ENCODE measurements around the gene CELF4. TPM values are rescaled to one million over a fixed set of nuclear protein-coding genes. Genes with fewer than 3 reads are reported as not detected.

The CELF4 gene
- total and polyA plus RNA-seq, 10 of the 15 experiments (the other 5 are each of a cell fraction or from before 2014, with no cell fraction given): 0.03 to 0.32 TPM; not detected in 8

- ATAC-seq (no peak), FAIRE-seq (no peak), DNase-seq (ENCODE audit: low read depth, low spot score) (no peak)
- Histone ChIP-seq H2AFZ (ENCODE audit: control insufficient read depth, low read depth, low read length) (no peak overlapping the region), H4K20me1 (ENCODE audit: control insufficient read depth, insufficient read depth) (no peaks in the 10 kb centered on the region), H3K4me3 (no peak overlapping the region), H3K79me2 (ENCODE audit: control insufficient read depth, insufficient read depth, low read length) (no peaks in the 10 kb centered on the region), H3K36me3 (ENCODE audit: control insufficient read depth in 2 of 2, insufficient read depth in 2 of 2, low read length in 1 of 2) (no peaks in the 10 kb centered on the region), H3K27ac (ENCODE audit: control insufficient read depth, insufficient read depth) (no peak overlapping the region), H3K9me3 (replicated peaks; ENCODE audit: control insufficient read depth, insufficient read depth, low read length) (no peaks in the 10 kb centered on the region), H3K27me3 (replicated peaks in 1 of 2; ENCODE audit: control insufficient read depth in 2 of 2, insufficient read depth in 2 of 2, low read length in 1 of 2) (peaks cover 2 to 4% of the 10 kb centered on the region in 2 experiments; a peak in 3 of 4 replicates), H3K4me1 (ENCODE audit: control insufficient read depth, insufficient read depth, low read length) (peaks cover 17% of the 10 kb centered on the region), H3K4me2 (ENCODE audit: control insufficient read depth, insufficient read depth) (no peak overlapping the region), H3K9ac (ENCODE audit: control insufficient read depth, insufficient read depth, low read length) (no peak overlapping the region)
- intact Hi-C loops (cut with micrococcal nuclease; ENCODE audit: unreplicated experiment) (no loop called here), in situ Hi-C loops (cut with MboI) (no loop called here)
- BruUV-seq (replicated peaks): no TSS peak
- WGBS (ENCODE audit: insufficient coverage, insufficient replicate concordance, low lambda C conversion rate, missing lambda C conversion rate): 0% methylated on average over 4 of the region's 4 CpGs
- SMC1A ChIA-PET (ENCODE audit: uncharacterized antibody, unreplicated experiment): no interaction called here
- CTCF ChIA-PET: no interaction called here
- POLR2A ChIA-PET: no interaction called here
- RAD21 ChIA-PET (ENCODE audit: unreplicated experiment): no interaction called here
- TF ChIP-seq USF1 (IDR thresholded peaks at IDR 0.05; ENCODE audit: borderline replicate concordance, extremely low read length, insufficient read depth, low read depth, low read length) (no peak), IKZF1 (conservative IDR thresholded peaks at IDR 0.05) (no peak), SIN3A (IDR thresholded peaks at IDR 0.05; ENCODE audit: low read depth, low read length) (no peak), ZBTB33 (IDR thresholded peaks at IDR 0.05) (no peak), RAD21 (IDR thresholded peaks at IDR 0.05; ENCODE audit: insufficient read depth, low read depth, low read length) (no peak), RELA (IDR thresholded peaks at IDR 0.05; ENCODE audit: borderline replicate concordance, partially characterized antibody) (no peak), EZH2 (IDR thresholded peaks at IDR 0.05; ENCODE audit: borderline replicate concordance, control insufficient read depth, low read depth, low read length) (no peak), USF2 (IDR thresholded peaks at IDR 0.05; ENCODE audit: borderline replicate concordance, low read depth, low read length) (no peak), CREM (IDR thresholded peaks at IDR 0.05; ENCODE audit: low read depth) (no peak), POLR2AphosphoS5 (IDR thresholded peaks at IDR 0.05; ENCODE audit: low read length) (no peak), ESRRA (IDR thresholded peaks at IDR 0.05; ENCODE audit: low read length) (no peak), SKIL (IDR thresholded peaks at IDR 0.05; ENCODE audit: low read depth, poor library complexity, severe bottlenecking) (no peak)
Measured at GRCh38 chr18:37395631-37396030, 170.0 kb downstream of the CELF4 start.

Measured in GM12878 (cell line).